Fibroblast of the aortic adventitia (primary cell): Measurements from ENCODE around the gene SLC34A2. TPM values are rescaled to one million over a fixed set of nuclear protein-coding genes. Genes with fewer than 3 reads are reported as not detected.
"Not testable (repeated sequence)": the region's sequence is repeated elsewhere in the genome, so short reads cannot be mapped to it uniquely, and the experiment has no call there.

Source experiments
- DNase-seq: peaks from one replicate; pipeline ENCODE4 v3.0.0-alpha.2; 2010; ENCODE audit warnings: low read depth
- H3K4me3 ChIP-seq: 2 replicates; pipeline ENCODE4 v1.5.1; 2011; ENCODE audit warnings: low read depth, mild to moderate bottlenecking, control low read depth, low read length, moderate library complexity
- CTCF ChIP-seq: IDR thresholded peaks from 2 replicates; pipeline ENCODE4 v1.5.1; 2011; ENCODE audit warnings: mild to moderate bottlenecking, low read length, control low read depth, inconsistent platforms; ENCODE audit not compliant: insufficient read depth
- total RNA-seq: library from RNA; depleted of rRNA; stranded (reverse); fragments of >200 nt; gene quantifications from 2 replicates; pipeline ENCODE4 v1.2.3, GENCODE V29; 2012; ENCODE audit warnings: low replicate concordance

SLC34A2 gene
- total RNA-seq, 1 donor = not detected

- H3K4me3 ChIP-seq = no peak overlapping the region
- TF ChIP-seq CTCF = no peak
- DNase-seq = no peak
These were observed 3.1 kb downstream of the SLC34A2 start for GRCh38 chr4:25658777-25659176.

- not testable (repeated sequence) for DNase-seq, H3K4me3 ChIP-seq
These were observed 5.8 kb downstream of the SLC34A2 start for GRCh38 chr4:25661441-25661840.

- TF ChIP-seq CTCF = no peak
- DNase-seq = no peak
- no peak overlapping the region for H3K4me3 ChIP-seq
These were observed 6.7 kb downstream of the SLC34A2 start for GRCh38 chr4:25662306-25662705.

DNA sequence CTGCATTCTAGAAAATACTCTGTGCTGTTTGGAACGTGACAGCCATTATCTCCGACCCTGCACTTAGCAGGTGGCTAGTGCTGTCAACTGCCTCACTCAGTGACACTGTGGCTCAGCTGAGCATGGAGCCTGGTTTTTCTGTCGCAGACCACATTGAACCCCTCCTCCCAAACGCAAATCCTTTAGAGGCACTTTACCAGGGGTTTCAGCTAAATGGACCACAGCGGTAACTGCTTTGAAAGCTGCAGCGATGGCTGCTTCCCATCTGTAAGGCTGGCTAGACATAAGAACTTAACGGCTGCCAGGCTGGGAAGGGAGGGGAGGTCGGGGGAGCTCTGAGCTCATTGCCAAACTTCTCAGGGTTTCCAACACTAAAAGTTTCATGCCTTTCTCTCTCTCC lies 8.1 kb downstream of the SLC34A2 start:
- no peak overlapping the region for H3K4me3 ChIP-seq
- no peak for DNase-seq
- no peak for TF ChIP-seq CTCF

DNA sequence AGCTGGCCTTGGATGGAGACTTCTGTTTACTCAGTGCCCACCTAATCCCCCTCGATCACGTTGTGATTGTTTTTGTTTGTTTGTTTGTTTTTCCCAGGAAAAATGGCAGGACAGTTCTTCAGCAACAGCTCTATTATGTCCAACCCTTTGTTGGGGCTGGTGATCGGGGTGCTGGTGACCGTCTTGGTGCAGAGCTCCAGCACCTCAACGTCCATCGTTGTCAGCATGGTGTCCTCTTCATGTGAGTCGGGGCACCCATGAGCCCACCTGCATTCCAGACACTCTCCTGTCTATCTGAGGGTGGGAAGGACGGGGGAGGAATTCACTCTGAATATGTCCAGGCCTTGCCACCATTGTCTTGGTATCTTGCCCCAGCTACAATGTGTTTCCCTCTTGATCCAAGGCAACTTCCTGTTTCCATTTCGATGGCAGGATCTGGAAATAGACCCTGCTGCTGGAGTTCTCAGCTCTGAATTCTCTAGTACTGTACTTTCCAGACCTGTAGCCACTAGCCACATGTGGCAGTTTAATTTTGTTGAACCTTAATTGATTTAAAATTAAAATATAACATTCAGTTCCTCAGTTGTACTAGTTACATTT lies 10.5 kb downstream of the SLC34A2 start:
- H3K4me3 ChIP-seq = no peak overlapping the region
- no peak for DNase-seq
- TF ChIP-seq CTCF = no peak

- peak; percentile 56 for DNase-seq
- no peak overlapping the region for H3K4me3 ChIP-seq
- TF ChIP-seq CTCF = no peak
These were observed 12.4 kb downstream of the SLC34A2 start for GRCh38 chr4:25667931-25668557.

- DNase-seq = no peak
- no peak for TF ChIP-seq CTCF
- no peak overlapping the region for H3K4me3 ChIP-seq
These were observed 15.3 kb downstream of the SLC34A2 start for GRCh38 chr4:25670991-25671390.
